GM19351 (cell line): ENCODE measurements around the gene SEC31B.

Experiments
- ATAC-seq: cut with Tn5 transposase; IDR thresholded peaks from one replicate; pipeline ENCODE4 v1.9.1; 2021; ENCODE audit warnings: mild to moderate bottlenecking, moderate library complexity; ENCODE audit not compliant: unreplicated experiment

SEC31B gene

GRCh38 chr10:100529475-100530298 lies 10.0 kb upstream of the SEC31B start, which contains the start of gene NDUFB8:
TSS of gene NDUFB8 (minus strand) at chr10:100529871. CDS start at chr10:100529851, 20 bp downstream.
- peak; percentile 52 for ATAC-seq

GRCh38 chr10:100528921-100529474 lies 9.3 kb upstream of the SEC31B start:
- peak; percentile 13 for ATAC-seq

- no peak for ATAC-seq
Measured at GRCh38 chr10:100528123-100528886, 8.6 kb upstream of the SEC31B start.

- no peak for ATAC-seq
Measured at GRCh38 chr10:100524638-100525037, 5.0 kb upstream of the SEC31B start.

GRCh38 chr10:100524206-100524605 lies 4.5 kb upstream of the SEC31B start:
- no peak for ATAC-seq

- ATAC-seq: no peak
Measured at GRCh38 chr10:100522945-100523344, 3.3 kb upstream of the SEC31B start.

- ATAC-seq: no peak
Measured at GRCh38 chr10:100522107-100522801, 2.6 kb upstream of the SEC31B start.

GRCh38 chr10:100520811-100521210 lies 1.1 kb upstream of the SEC31B start:
- ATAC-seq: no peak

- no peak for ATAC-seq
Measured at GRCh38 chr10:100518761-100519241, 860 bp downstream of the SEC31B start.

- no peak for ATAC-seq
Measured at GRCh38 chr10:100516847-100517246, 2.8 kb downstream of the SEC31B start.

GRCh38 chr10:100515612-100516011 lies 4.0 kb downstream of the SEC31B start:
- no peak for ATAC-seq

- no peak for ATAC-seq
Measured at GRCh38 chr10:100510533-100511308, 8.9 kb downstream of the SEC31B start.

GRCh38 chr10:100509241-100509840 lies 10.3 kb downstream of the SEC31B start:
- no peak for ATAC-seq

GRCh38 chr10:100508691-100509150 lies 10.9 kb downstream of the SEC31B start:
- no peak for ATAC-seq

- ATAC-seq: no peak
Measured at GRCh38 chr10:100508266-100508665, 11.4 kb downstream of the SEC31B start.

- ATAC-seq: no peak
Measured at GRCh38 chr10:100507357-100507732, 12.3 kb downstream of the SEC31B start.

- ATAC-seq: no peak
Measured at GRCh38 chr10:100506596-100507356, 12.9 kb downstream of the SEC31B start.

GRCh38 chr10:100505164-100505563 lies 14.5 kb downstream of the SEC31B start:
- no peak for ATAC-seq

GRCh38 chr10:100504096-100504495 lies 15.6 kb downstream of the SEC31B start:
- no peak for ATAC-seq
